ENCODE results near the gene GNG7.
"Not testable (repeated sequence)": the region's sequence is repeated elsewhere in the genome, so short reads cannot be mapped to it uniquely, and the experiment has no call there.

Gene GNG7

GRCh38 chr19:2646866-2647535, 55.5 kb downstream of the GNG7 start:
- Histone ChIP-seq H3K27me3 (ENCODE audit: control insufficient read depth, insufficient read depth, low read length) (peaks cover 38% of the 10 kb centered on the region), H3K9me3 (replicated peaks; ENCODE audit: low read length) (no peaks in the 10 kb centered on the region), H3K4me3 (ENCODE audit: low read length) (no peak overlapping the region), H3K4me2 (ENCODE audit: low read length) (no peak overlapping the region), H3K36me3 (ENCODE audit: insufficient read depth, low read length) (no peaks in the 10 kb centered on the region), H3K4me1 (ENCODE audit: control insufficient read depth, insufficient read depth, low read length) (peaks cover 7% of the 10 kb centered on the region), H3K9ac (ENCODE audit: low read depth, low read length) (no peak overlapping the region)

DNA sequence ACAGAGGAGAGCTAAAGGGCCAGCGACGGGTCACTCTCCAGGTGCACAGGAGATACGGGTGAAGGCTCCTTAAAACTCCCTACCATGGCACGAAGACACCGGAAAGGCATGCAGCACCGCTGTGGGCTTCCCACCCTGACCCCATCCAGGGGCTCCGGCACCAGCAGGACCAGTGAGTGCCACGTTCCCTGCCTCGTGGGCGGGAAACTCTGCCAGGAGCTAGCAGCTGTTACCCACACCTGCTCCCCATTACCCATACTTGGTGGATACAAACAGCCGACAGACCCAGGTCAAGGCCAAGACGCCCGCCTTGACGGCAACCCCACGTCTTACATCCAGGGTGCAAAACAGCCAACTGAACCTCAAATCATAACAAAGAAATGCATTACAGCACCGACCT, 56.7 kb downstream of the GNG7 start:
- Histone ChIP-seq H3K27me3 (ENCODE audit: control insufficient read depth, insufficient read depth, low read length) (peaks cover 44% of the 10 kb centered on the region), H3K9ac (ENCODE audit: low read depth, low read length) (no peak overlapping the region), H3K4me3 (ENCODE audit: low read length) (no peak overlapping the region)

GRCh38 chr19:2643123-2643737, 59.3 kb downstream of the GNG7 start:
- peaks cover 37% of the 10 kb centered on the region for H3K27me3 ChIP-seq (ENCODE audit: control insufficient read depth, insufficient read depth, low read length)
- not testable (repeated sequence) for H3K9me3 ChIP-seq (replicated peaks; ENCODE audit: low read length); H3K4me2 ChIP-seq (ENCODE audit: low read length); H3K9ac ChIP-seq (ENCODE audit: low read depth, low read length); H3K4me1 ChIP-seq (ENCODE audit: control insufficient read depth, insufficient read depth, low read length); H3K4me3 ChIP-seq (ENCODE audit: low read length); H3K36me3 ChIP-seq (ENCODE audit: insufficient read depth, low read length)

More for the DNA sequence above, 56.7 kb downstream of the GNG7 start:
- Histone ChIP-seq H3K4me1 (ENCODE audit: control insufficient read depth, insufficient read depth, low read length) (peaks cover 5% of the 10 kb centered on the region), H3K36me3 (ENCODE audit: insufficient read depth, low read length) (no peaks in the 10 kb centered on the region), H3K4me2 (ENCODE audit: low read length) (no peak overlapping the region), H3K9me3 (replicated peaks; ENCODE audit: low read length) (no peaks in the 10 kb centered on the region)

- peaks cover 15% of the 10 kb centered on the region for H3K4me1 ChIP-seq (ENCODE audit: control insufficient read depth, insufficient read depth, low read length)
- H3K9ac ChIP-seq (ENCODE audit: low read depth, low read length) = no peak overlapping the region
- peaks cover 29% of the 10 kb centered on the region for H3K27me3 ChIP-seq (ENCODE audit: control insufficient read depth, insufficient read depth, low read length)
Measured at GRCh38 chr19:2641332-2641698, 61.2 kb downstream of the GNG7 start.

GRCh38 chr19:2640563-2641331, 61.7 kb downstream of the GNG7 start:
- Histone ChIP-seq H3K27me3 (ENCODE audit: control insufficient read depth, insufficient read depth, low read length) (peaks cover 23% of the 10 kb centered on the region), H3K4me3 (ENCODE audit: low read length) (no peak overlapping the region), H3K9ac (ENCODE audit: low read depth, low read length) (no peak overlapping the region), H3K9me3 (replicated peaks; ENCODE audit: low read length) (no peaks in the 10 kb centered on the region), H3K36me3 (ENCODE audit: insufficient read depth, low read length) (no peaks in the 10 kb centered on the region), H3K4me1 (ENCODE audit: control insufficient read depth, insufficient read depth, low read length) (peaks cover 20% of the 10 kb centered on the region), H3K4me2 (ENCODE audit: low read length) (no peak overlapping the region)

More at GRCh38 chr19:2641332-2641698, 61.2 kb downstream of the GNG7 start:
- Histone ChIP-seq H3K36me3 (ENCODE audit: insufficient read depth, low read length) (no peaks in the 10 kb centered on the region), H3K9me3 (replicated peaks; ENCODE audit: low read length) (no peaks in the 10 kb centered on the region), H3K4me2 (ENCODE audit: low read length) (no peak overlapping the region), H3K4me3 (ENCODE audit: low read length) (no peak overlapping the region)

GRCh38 chr19:2639999-2640398, 62.5 kb downstream of the GNG7 start:
- Histone ChIP-seq H3K9me3 (replicated peaks; ENCODE audit: low read length) (no peaks in the 10 kb centered on the region), H3K27me3 (ENCODE audit: control insufficient read depth, insufficient read depth, low read length) (peaks cover 18% of the 10 kb centered on the region), H3K4me2 (ENCODE audit: low read length) (no peak overlapping the region), H3K4me3 (ENCODE audit: low read length) (no peak overlapping the region), H3K36me3 (ENCODE audit: insufficient read depth, low read length) (no peaks in the 10 kb centered on the region), H3K4me1 (ENCODE audit: control insufficient read depth, insufficient read depth, low read length) (peaks cover 20% of the 10 kb centered on the region), H3K9ac (ENCODE audit: low read depth, low read length) (no peak overlapping the region)

GRCh38 chr19:2638417-2638940, 64.0 kb downstream of the GNG7 start:
- peaks cover 20% of the 10 kb centered on the region for H3K4me1 ChIP-seq (ENCODE audit: control insufficient read depth, insufficient read depth, low read length)
- no peaks in the 10 kb centered on the region for H3K36me3 ChIP-seq (ENCODE audit: insufficient read depth, low read length)

GRCh38 chr19:2636897-2637683, 65.4 kb downstream of the GNG7 start:
- no peaks in the 10 kb centered on the region for H3K36me3 ChIP-seq (ENCODE audit: insufficient read depth, low read length)
- H3K27me3 ChIP-seq (ENCODE audit: control insufficient read depth, insufficient read depth, low read length) = peaks cover 7% of the 10 kb centered on the region
- no peaks in the 10 kb centered on the region for H3K9me3 ChIP-seq (replicated peaks; ENCODE audit: low read length)
- H3K9ac ChIP-seq (ENCODE audit: low read depth, low read length) = no peak overlapping the region
- peak overlapping the region; percentile 53 for H3K4me2 ChIP-seq (ENCODE audit: low read length)
- peaks cover 20% of the 10 kb centered on the region for H3K4me1 ChIP-seq (ENCODE audit: control insufficient read depth, insufficient read depth, low read length)
- no peak overlapping the region for H3K4me3 ChIP-seq (ENCODE audit: low read length)

More at GRCh38 chr19:2638417-2638940, 64.0 kb downstream of the GNG7 start:
- no peak overlapping the region for H3K4me2 ChIP-seq (ENCODE audit: low read length)
- no peak overlapping the region for H3K9ac ChIP-seq (ENCODE audit: low read depth, low read length)
- no peak overlapping the region for H3K4me3 ChIP-seq (ENCODE audit: low read length)
- peaks cover 11% of the 10 kb centered on the region for H3K27me3 ChIP-seq (ENCODE audit: control insufficient read depth, insufficient read depth, low read length)
- no peaks in the 10 kb centered on the region for H3K9me3 ChIP-seq (replicated peaks; ENCODE audit: low read length)

DNA sequence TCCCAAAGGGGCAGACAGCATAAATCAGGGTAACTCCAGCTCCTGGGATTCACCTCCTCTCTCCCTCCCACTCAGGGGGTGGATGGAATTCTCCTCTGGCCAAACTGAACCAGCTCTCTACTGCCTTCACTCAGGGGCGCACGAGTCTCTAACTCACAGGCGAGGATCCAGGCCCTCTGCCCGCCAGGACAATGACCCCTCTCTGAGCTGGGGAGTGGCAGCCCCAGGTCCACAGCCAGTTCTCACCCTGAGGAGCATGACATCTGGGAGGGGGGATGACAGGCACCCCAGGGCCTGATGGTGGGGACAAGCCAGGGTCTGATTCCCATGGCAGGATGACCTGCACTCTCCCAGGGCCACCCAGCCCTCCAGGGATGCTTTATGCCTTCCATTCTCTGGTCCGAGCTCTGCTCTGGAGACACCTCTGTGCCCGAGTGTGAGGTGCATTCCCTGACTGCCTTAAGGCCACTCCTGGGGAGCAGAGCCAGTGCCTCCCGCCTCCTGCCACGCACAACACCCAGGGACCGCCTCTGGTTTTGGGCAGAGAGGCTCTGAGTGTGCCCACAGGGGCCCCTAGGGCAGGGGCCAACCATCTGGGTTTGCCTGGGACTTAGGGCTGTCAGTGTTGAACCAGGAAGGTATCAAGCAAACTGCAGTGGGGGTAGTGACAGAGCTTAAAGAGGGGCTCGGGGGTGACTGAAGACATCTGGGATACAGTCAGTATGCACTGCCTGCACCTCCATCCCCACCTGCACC, 66.2 kb downstream of the GNG7 start:
- Histone ChIP-seq H3K27me3 (ENCODE audit: control insufficient read depth, insufficient read depth, low read length) (peaks cover 3% of the 10 kb centered on the region), H3K4me3 (ENCODE audit: low read length) (no peak overlapping the region), H3K4me2 (ENCODE audit: low read length) (no peak overlapping the region), H3K36me3 (ENCODE audit: insufficient read depth, low read length) (no peaks in the 10 kb centered on the region), H3K9ac (ENCODE audit: low read depth, low read length) (no peak overlapping the region), H3K9me3 (replicated peaks; ENCODE audit: low read length) (no peaks in the 10 kb centered on the region), H3K4me1 (ENCODE audit: control insufficient read depth, insufficient read depth, low read length) (peaks cover 20% of the 10 kb centered on the region)

DNA sequence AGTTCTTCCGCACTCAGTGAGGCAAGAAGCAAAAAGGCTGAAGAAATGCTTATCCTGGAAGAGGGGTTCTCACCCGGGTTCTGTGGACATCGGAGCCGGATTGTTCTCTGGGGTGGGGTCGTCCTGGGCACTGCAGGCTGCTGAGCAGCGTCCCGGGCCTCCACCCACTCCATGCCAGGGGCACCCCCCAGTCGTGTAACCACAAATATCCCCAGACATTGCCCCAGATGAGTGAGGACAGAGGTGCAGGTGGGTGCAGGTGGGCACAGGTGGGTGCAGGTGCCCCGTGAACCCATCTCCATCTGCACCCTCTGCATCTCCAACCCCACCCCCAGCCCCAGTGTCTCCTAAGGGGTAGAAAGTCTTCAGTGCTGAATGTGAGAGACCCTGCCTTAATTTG, 67.5 kb downstream of the GNG7 start:
- H3K36me3 ChIP-seq (ENCODE audit: insufficient read depth, low read length) = no peaks in the 10 kb centered on the region
- no peak overlapping the region for H3K4me3 ChIP-seq (ENCODE audit: low read length)
- peaks cover 12% of the 10 kb centered on the region for H3K9me3 ChIP-seq (replicated peaks; ENCODE audit: low read length)
- peaks cover 20% of the 10 kb centered on the region for H3K4me1 ChIP-seq (ENCODE audit: control insufficient read depth, insufficient read depth, low read length)
- no peak overlapping the region for H3K4me2 ChIP-seq (ENCODE audit: low read length)
- H3K9ac ChIP-seq (ENCODE audit: low read depth, low read length) = no peak overlapping the region
- no peaks in the 10 kb centered on the region for H3K27me3 ChIP-seq (ENCODE audit: control insufficient read depth, insufficient read depth, low read length)
